T-helper 2 cell treated with Interferon-gamma antibody and Interleukin-4, amounts not matched to agents 5 μg/mL and 100 μg/mL, for 36 hours (primary cell): ENCODE results near the gene GALNT17.

Experiments used
- DNase-seq: peaks from one replicate; pipeline ENCODE4 v3.0.0; 2021; ENCODE audit warnings: low spot score
- H3K27ac Mint-ChIP-seq: one replicate; pipeline ENCODE4 v1.8.0; 2021; ENCODE audit warnings: mild to moderate bottlenecking, mixed read lengths
- H3K27me3 Mint-ChIP-seq: one replicate; pipeline ENCODE4 v1.8.0; 2021; ENCODE audit warnings: low read depth, mixed read lengths
- H3K36me3 Mint-ChIP-seq: one replicate; pipeline ENCODE4 v1.8.0; 2021; ENCODE audit warnings: low read depth, mixed read lengths
- H3K4me1 Mint-ChIP-seq: one replicate; pipeline ENCODE4 v1.8.0; 2021; ENCODE audit warnings: low read depth, mixed read lengths
- H3K4me3 Mint-ChIP-seq: one replicate; pipeline ENCODE4 v1.8.0; 2022; ENCODE audit warnings: mild to moderate bottlenecking, moderate library complexity, mixed read lengths
- H3K9me3 Mint-ChIP-seq: one replicate; pipeline ENCODE4 v1.8.0; 2021; ENCODE audit warnings: mixed read lengths

GALNT17 gene

DNA sequence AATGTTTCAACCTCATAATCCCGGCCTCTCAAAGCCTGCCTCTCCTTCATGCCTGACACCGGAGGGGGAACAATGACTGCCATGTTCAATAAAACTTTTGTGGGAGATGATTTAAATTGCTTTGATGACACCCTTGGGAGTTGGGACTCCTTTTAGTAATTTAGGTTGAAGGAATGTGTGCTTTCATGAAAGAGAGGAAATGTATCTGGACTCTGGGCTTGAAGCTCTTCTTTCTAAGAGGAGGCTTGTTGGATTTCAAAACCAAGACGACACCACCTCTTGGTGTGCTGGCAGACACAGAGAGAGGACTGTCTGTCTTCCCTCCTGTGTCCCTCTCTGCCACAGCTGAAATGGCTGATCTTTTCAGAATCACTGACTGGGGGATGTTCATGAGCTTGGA is 168.1 kb downstream of the GALNT17 start:
- DNase-seq: no peak
- Mint-ChIP-seq H3K4me1 (no peaks in the 10 kb centered on the region), H3K27ac (no peak overlapping the region), H3K27me3 (no peaks in the 10 kb centered on the region), H3K36me3 (no peaks in the 10 kb centered on the region), H3K9me3 (peaks cover 31% of the 10 kb centered on the region), H3K4me3 (no peak overlapping the region)

DNA sequence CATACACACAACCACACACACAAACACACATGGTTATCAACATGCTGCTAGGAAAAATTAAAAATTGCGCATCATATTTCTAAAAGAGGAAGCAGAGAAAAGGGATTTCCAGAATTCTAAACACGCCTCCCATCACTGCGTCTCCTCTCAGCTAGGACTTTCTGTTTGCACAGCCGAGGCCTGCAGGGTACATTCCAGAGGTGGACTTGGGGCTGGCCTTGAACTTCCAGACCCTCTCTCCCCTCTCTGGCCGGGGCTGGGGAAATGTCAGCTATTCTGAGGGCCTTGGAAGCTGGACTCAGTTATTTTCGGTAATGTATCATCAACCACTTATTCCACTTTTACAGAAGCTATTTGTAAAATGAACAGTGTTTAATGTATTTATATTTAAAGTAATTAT is 168.7 kb downstream of the GALNT17 start:
- peaks cover 29% of the 10 kb centered on the region for H3K9me3 Mint-ChIP-seq
- DNase-seq: no peak
- H3K4me1 Mint-ChIP-seq: no peaks in the 10 kb centered on the region
- H3K4me3 Mint-ChIP-seq: no peak overlapping the region
- no peak overlapping the region for H3K27ac Mint-ChIP-seq
- H3K27me3 Mint-ChIP-seq: no peaks in the 10 kb centered on the region
- H3K36me3 Mint-ChIP-seq: no peaks in the 10 kb centered on the region

DNA sequence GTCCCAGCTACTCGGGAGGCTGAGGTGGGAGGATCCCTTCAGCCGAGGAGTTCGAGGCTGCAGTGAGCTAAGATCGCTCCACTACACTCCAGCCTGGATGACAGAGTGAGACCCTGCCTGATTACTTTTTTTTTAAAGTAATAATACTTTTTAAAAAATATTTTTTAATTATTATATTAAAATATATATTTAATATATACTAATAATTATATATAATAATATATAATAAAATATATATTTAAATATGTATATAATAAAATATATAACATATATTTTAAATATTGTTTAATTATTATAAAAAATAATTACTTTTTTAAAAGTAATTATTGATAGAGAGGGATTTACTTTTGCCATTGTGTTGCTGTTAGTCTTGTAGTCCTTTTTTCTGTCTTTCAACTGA is 169.2 kb downstream of the GALNT17 start:
- H3K4me1 Mint-ChIP-seq: no peaks in the 10 kb centered on the region
- no peak for DNase-seq
- H3K9me3 Mint-ChIP-seq: peaks cover 25% of the 10 kb centered on the region
- H3K4me3 Mint-ChIP-seq: no peak overlapping the region
- no peak overlapping the region for H3K27ac Mint-ChIP-seq
- no peaks in the 10 kb centered on the region for H3K36me3 Mint-ChIP-seq
- no peaks in the 10 kb centered on the region for H3K27me3 Mint-ChIP-seq

DNA sequence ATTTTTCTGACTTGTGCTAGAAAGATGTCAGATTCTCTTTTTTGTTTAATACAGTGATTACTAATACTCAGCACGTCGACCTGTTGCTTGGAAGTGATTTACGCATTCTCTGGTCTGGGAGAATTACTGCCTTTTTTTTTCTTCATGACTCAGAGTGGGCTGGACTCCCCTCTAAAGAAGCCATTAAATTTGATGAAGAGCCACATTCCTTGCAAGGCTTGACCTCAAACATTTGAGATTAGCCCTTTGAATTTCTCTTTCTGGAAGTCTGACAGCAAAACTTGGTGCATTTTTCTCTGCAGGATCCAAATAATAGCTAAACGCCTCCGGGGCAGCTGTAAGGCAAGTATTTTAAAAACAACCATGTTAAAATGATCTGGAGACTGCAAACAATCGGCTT is 171.6 kb downstream of the GALNT17 start:
- Mint-ChIP-seq H3K4me3 (no peak overlapping the region), H3K27ac (no peak overlapping the region), H3K4me1 (no peaks in the 10 kb centered on the region), H3K27me3 (no peaks in the 10 kb centered on the region), H3K36me3 (peaks cover 2% of the 10 kb centered on the region), H3K9me3 (peaks cover 35% of the 10 kb centered on the region)
- no peak for DNase-seq

DNA sequence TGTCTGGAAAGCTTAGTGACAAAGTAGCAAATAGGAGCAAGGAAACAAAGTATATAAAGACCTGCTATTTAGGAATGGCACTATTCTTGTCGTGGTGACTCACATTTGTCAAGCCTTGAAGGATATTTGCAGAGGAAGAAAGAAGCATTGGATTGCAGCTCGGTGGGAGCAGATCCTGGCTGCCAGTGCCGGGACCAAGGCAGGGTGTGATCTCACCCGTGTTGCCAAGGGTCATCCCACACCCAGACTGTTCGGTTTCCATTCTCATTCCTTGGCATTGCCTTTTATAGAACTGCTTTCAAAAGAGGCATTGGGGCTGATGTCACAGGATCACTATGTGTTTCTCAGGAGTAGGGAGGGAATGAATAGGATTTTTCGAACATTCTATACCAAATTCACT is 176.2 kb downstream of the GALNT17 start:
- Mint-ChIP-seq H3K9me3 (peaks cover 54% of the 10 kb centered on the region), H3K4me3 (no peak overlapping the region), H3K36me3 (peaks cover 2% of the 10 kb centered on the region), H3K4me1 (no peaks in the 10 kb centered on the region), H3K27ac (no peak overlapping the region), H3K27me3 (no peaks in the 10 kb centered on the region)
- no peak for DNase-seq

DNA sequence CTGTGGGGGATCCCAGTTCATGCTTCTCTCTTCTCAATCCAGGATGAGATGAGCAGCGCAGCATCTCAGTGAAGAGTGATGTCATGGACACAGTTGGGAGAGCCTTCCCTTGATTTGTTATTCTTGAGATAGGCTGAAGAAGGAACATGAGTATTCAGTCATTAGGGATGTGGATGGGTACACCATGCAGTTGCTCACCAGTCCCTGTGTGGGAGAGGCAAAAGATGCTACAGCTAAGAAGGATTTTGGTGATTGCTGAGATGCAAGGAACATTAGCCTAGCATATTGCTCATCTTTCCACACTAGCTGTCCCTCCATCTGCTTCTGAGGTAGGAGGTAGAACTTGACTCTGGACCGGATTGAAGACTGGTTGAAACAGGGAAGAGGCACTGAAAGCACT is 179.6 kb downstream of the GALNT17 start:
- no peaks in the 10 kb centered on the region for H3K4me1 Mint-ChIP-seq
- DNase-seq: no peak

DNA sequence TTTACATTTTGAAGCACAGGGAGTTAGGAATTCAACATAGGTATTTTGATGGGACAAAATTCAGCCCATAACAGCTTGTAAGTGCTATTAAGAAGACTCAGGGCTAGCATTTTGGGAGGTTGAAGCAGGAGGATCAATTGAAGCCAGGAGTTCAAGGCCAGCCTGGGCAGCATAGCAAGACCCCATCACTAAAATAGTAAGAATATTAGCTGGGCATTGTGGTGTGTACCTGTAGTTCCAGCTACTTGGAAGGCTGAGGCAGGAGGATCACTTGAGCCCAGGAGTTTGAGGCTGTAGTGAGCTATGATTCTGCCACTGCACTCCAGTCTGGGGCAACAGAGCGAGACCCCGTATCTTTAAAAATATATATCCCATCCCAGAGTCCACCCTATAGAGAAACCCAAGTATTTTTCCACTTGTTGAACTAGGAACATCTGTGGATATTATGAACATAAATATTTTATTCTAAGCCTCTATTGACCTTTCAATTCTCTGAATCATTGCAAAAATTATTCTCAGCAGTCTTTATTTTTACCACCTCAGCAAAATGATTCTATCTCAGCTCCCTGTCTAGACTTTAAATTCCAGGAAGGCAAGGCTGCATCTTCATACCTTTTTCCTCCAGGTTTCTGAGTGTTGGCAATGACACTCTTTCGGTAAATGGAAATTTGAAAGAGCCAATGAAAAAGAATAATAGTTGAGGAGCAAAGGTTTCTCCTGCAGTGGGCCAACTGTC is 181.0 kb downstream of the GALNT17 start:
- DNase-seq: no peak
- Mint-ChIP-seq H3K9me3 (peaks cover 75% of the 10 kb centered on the region), H3K4me1 (no peaks in the 10 kb centered on the region), H3K27me3 (no peaks in the 10 kb centered on the region), H3K36me3 (no peaks in the 10 kb centered on the region), H3K27ac (no peak overlapping the region), H3K4me3 (no peak overlapping the region)

More for the DNA sequence above, 179.6 kb downstream of the GALNT17 start:
- Mint-ChIP-seq H3K27me3 (no peaks in the 10 kb centered on the region), H3K9me3 (peaks cover 74% of the 10 kb centered on the region), H3K36me3 (no peaks in the 10 kb centered on the region), H3K27ac (no peak overlapping the region), H3K4me3 (no peak overlapping the region)

DNA sequence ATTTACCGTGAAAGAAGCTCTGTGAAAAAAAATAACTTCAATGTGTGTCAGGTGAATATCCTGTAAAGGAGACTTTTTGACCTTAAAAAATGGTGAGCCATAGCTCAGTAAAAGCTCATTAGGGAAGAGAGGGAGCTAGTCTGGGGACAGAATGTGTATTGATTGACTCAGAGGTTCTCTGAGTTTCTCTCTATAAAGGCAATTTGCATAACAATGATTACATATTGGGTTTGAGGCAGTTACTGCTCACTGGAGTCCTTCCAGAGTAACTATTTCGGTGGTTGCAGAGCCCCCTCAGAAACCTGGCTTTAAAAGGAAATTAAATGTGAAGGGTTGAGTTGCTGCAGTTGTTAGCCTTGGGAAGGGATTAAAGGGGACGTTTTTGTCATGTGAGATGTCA is 181.6 kb downstream of the GALNT17 start:
- no peak overlapping the region for H3K4me3 Mint-ChIP-seq
- H3K27ac Mint-ChIP-seq: no peak overlapping the region
- no peaks in the 10 kb centered on the region for H3K4me1 Mint-ChIP-seq
- no peak for DNase-seq
- H3K36me3 Mint-ChIP-seq: no peaks in the 10 kb centered on the region
- no peaks in the 10 kb centered on the region for H3K27me3 Mint-ChIP-seq
- peaks cover 68% of the 10 kb centered on the region for H3K9me3 Mint-ChIP-seq

DNA sequence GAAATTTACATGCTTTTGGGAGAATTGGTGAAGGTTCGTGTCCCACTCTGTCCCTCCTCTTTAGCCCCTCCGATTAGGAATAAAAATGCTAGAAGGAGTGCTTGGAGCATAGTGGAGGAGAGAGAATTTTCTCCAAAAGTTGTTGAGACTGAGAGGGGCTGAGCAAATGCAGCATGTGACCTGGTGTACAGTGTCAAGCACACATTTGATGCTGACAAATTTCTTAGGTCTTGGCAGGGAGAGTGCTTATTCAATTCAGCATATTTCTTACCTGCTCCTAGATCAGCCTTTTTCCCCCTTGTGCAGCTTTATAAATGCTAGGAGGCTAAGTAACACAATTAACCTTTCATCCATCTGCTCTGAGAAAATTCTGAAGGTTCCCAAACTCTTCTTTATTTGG is 189.0 kb downstream of the GALNT17 start:
- Mint-ChIP-seq H3K36me3 (no peaks in the 10 kb centered on the region), H3K27me3 (no peaks in the 10 kb centered on the region), H3K27ac (no peak overlapping the region), H3K4me3 (no peak overlapping the region), H3K9me3 (peaks cover 50% of the 10 kb centered on the region), H3K4me1 (no peaks in the 10 kb centered on the region)
- no peak for DNase-seq

DNA sequence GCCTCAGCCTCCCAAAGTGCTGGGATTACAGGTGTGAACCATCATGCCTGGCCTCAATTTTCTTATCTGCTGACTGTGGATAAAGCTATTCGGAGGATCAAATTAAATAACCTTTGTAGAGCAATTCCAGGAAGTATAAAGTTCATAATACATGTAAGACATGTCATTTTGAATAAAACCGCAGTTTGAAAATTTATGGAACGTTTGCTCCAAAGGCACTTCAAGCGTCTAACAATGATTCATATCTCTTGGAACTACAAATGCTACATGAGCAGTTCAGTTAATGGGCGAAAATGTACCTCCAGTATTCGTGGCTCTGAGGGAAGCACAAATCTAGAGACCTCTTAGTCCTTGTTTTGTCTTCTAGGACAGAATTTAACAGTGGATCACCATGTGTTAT is 190.3 kb downstream of the GALNT17 start:
- H3K4me3 Mint-ChIP-seq: no peak overlapping the region
- no peaks in the 10 kb centered on the region for H3K36me3 Mint-ChIP-seq
- peaks cover 49% of the 10 kb centered on the region for H3K9me3 Mint-ChIP-seq
- no peaks in the 10 kb centered on the region for H3K4me1 Mint-ChIP-seq
- no peaks in the 10 kb centered on the region for H3K27me3 Mint-ChIP-seq
- H3K27ac Mint-ChIP-seq: no peak overlapping the region
- DNase-seq: no peak

DNA sequence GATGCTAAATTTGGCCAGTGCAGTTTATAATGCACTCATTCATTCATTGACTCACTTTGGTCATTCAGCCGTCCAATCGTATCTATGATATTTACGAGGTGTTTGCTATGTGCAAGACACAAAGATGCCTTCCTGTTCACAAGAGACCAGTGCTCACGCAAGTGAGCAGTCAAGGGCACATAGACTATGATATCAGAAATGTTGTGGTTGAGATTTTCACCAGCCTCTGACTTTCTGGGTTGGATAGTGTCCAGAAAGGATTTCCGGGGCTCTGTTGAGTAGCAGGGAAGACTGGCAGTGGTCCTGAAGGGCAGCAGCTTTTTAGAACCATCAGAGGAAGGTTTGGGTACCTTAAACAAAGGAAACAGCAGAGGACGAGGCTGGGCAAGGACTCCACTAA is 191.8 kb downstream of the GALNT17 start:
- Mint-ChIP-seq H3K27me3 (no peaks in the 10 kb centered on the region), H3K4me3 (no peak overlapping the region), H3K4me1 (no peaks in the 10 kb centered on the region), H3K27ac (no peak overlapping the region), H3K36me3 (no peaks in the 10 kb centered on the region), H3K9me3 (peaks cover 53% of the 10 kb centered on the region)
- no peak for DNase-seq

DNA sequence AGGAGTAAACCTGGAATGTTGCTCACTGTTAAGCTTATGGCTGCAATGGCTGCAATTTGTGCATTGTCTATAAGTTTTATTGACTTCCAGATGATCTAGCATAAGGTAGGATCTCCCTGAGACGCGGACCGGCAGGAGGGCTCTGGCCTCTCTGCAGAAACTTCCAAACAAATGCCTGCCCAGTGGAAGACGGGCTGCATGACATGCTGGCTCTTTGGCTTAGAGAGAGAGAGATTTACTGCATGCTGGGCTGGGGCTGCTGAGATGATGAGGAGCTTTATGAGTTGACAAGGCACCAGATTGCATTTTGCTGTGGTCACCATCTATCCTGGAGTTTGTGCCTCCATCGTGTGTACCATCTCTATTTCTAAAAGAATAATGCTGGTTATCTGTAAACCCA is 193.2 kb downstream of the GALNT17 start:
- no peaks in the 10 kb centered on the region for H3K36me3 Mint-ChIP-seq
- no peak overlapping the region for H3K27ac Mint-ChIP-seq
- no peak for DNase-seq
- H3K27me3 Mint-ChIP-seq: no peaks in the 10 kb centered on the region
- peaks cover 52% of the 10 kb centered on the region for H3K9me3 Mint-ChIP-seq
- H3K4me1 Mint-ChIP-seq: no peaks in the 10 kb centered on the region
- no peak overlapping the region for H3K4me3 Mint-ChIP-seq

DNA sequence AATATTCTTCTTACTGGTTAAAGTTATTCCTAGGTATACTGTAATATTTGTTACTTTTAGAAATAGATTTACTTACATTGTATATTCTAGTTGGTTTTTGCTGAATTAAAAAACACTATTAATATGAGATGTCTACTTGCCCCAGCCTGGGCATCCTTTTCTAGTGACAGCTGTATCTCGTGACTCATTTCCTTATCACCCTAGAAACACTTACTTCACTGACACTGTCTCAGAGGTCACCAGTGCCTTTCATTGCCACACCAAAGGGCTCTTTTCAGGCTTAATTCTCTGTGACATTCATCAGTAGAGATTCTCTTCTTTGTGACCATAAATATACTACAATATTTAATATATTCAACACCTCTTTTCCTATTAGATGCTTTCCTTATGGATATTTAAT is 194.7 kb downstream of the GALNT17 start:
- H3K4me1 Mint-ChIP-seq: no peaks in the 10 kb centered on the region
- no peak for DNase-seq
- no peak overlapping the region for H3K27ac Mint-ChIP-seq
- no peak overlapping the region for H3K4me3 Mint-ChIP-seq
- peaks cover 59% of the 10 kb centered on the region for H3K9me3 Mint-ChIP-seq
- H3K36me3 Mint-ChIP-seq: no peaks in the 10 kb centered on the region
- no peaks in the 10 kb centered on the region for H3K27me3 Mint-ChIP-seq

DNA sequence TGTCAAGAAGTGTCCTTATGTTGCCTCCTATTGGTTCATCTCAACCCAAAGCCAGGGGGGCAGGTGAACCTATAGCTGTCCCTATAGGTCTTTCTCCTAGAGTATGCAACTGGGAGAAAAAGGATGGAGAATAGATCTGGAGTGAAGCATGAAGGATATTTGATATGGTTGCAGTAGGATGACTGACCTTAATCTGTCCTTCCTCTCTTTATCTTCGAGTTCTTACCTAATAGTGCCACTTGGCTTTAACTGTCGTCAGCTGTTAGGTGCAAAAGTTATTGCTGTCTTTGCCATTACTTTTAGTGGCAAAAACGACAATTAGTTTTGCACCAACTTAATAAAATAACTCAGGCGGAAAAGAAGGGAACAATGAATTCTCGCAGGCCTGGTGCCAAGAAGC is 196.0 kb downstream of the GALNT17 start:
- Mint-ChIP-seq H3K9me3 (peaks cover 53% of the 10 kb centered on the region), H3K27ac (no peak overlapping the region), H3K4me1 (no peaks in the 10 kb centered on the region), H3K4me3 (no peak overlapping the region), H3K36me3 (no peaks in the 10 kb centered on the region), H3K27me3 (no peaks in the 10 kb centered on the region)
- DNase-seq: no peak

DNA sequence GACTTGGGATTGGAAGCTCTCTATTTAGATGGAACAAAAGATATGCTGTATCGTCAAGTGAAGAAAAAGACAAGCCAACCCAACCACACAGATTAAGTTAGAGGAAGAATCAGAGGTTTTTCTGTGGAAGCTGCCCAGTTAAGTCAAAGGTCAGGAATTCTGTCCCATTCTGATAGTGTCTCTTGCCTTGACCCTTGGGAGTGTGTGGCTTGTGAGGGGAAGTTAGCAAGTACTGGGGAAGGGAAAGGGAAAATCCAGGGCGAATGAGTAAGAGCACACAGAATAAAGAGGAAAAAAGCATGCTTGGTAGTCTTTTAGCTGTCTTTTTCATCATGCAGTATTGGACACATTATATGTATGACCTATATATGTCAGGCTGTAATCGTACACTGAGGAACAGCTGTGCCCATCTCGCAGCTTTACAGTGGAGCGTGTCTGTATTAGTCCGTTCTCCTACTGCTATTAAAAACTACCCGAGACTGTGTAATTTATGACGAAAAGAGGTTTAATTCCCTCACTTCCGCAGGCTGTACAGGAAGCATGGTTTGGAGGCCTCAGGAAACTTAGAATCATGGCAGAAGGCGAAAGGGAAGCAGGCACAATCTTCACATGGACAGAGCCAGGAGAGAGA is 197.2 kb downstream of the GALNT17 start:
- DNase-seq: no peak
- H3K27ac Mint-ChIP-seq: no peak overlapping the region
- H3K9me3 Mint-ChIP-seq: peaks cover 53% of the 10 kb centered on the region
- H3K4me3 Mint-ChIP-seq: no peak overlapping the region
- H3K36me3 Mint-ChIP-seq: no peaks in the 10 kb centered on the region
- no peaks in the 10 kb centered on the region for H3K27me3 Mint-ChIP-seq
- no peaks in the 10 kb centered on the region for H3K4me1 Mint-ChIP-seq
